ENCODE measurements around the gene KIAA1328.

DNA sequence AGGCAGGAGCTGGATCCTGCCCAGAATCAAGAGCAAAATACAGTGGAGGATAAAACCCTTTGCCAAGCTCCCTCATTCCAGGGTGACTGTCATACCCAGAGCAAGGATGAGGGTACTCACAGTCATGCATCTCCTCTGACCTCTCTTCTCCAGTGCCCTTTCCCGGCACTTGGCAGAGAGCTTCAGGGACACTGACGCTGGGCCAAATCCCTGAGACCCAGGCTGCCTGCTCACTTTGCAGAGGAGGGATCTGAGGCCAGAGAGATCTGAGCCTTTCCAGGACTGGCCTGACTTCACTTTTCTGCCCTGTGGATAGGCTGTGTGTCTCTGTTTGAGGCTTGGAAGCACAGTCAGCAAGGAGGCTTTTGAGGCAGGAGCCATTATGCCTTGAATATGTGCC is 406.7 kb downstream of the KIAA1328 start:
- TF ChIP-seq, protein P1, sequence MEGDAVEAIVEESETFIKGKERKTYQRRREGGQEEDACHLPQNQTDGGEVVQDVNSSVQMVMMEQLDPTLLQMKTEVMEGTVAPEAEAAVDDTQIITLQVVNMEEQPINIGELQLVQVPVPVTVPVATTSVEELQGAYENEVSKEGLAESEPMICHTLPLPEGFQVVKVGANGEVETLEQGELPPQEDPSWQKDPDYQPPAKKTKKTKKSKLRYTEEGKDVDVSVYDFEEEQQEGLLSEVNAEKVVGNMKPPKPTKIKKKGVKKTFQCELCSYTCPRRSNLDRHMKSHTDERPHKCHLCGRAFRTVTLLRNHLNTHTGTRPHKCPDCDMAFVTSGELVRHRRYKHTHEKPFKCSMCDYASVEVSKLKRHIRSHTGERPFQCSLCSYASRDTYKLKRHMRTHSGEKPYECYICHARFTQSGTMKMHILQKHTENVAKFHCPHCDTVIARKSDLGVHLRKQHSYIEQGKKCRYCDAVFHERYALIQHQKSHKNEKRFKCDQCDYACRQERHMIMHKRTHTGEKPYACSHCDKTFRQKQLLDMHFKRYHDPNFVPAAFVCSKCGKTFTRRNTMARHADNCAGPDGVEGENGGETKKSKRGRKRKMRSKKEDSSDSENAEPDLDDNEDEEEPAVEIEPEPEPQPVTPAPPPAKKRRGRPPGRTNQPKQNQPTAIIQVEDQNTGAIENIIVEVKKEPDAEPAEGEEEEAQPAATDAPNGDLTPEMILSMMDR (conservative IDR thresholded peaks at IDR 0.05), result no peak
- no peak for TF ChIP-seq ZFX (IDR thresholded peaks at IDR 0.05)

Data from C4-2B (cell line).